HepG2 (cell line): Measurements from ENCODE around the gene SMARCB1. TPM values are rescaled to one million over a fixed set of nuclear protein-coding genes. Genes with fewer than 3 reads are reported as not detected.

Experiments used
- ATF4 ChIP-seq, 2 experiments: fragments of 450-650 bp in 1 of 2; sonication (generic) in 1 of 2; formaldehyde crosslinking; IDR thresholded peaks; 2 replicates each; pipeline versions ENCODE4 v1.5.0 to v1.8.0; 2020 to 2022; ENCODE audit warnings: mild to moderate bottlenecking in 1 of 2, missing genetic modification reagents in 1 of 2
- JUNB ChIP-seq: sonication (generic); formaldehyde crosslinking; IDR thresholded peaks from 2 replicates; pipeline ENCODE4 v1.8.0; 2022; ENCODE audit warnings: missing genetic modification reagents, mild to moderate bottlenecking, borderline replicate concordance
- KLF6 ChIP-seq: IDR thresholded peaks from 2 replicates; pipeline ENCODE4 v1.8.0; 2016; ENCODE audit warnings: missing biosample characterization, missing genetic modification reagents
- MED13 ChIP-seq: sonication (generic); formaldehyde crosslinking; IDR thresholded peaks from 2 replicates; pipeline ENCODE4 v1.5.0; 2020; ENCODE audit warnings: missing genetic modification reagents
- REL ChIP-seq: sonication (generic); formaldehyde crosslinking; conservative IDR thresholded peaks from 2 replicates; pipeline ENCODE4 v1.8.0; 2022; ENCODE audit warnings: mild to moderate bottlenecking, missing genetic modification reagents, moderate library complexity
- TEAD2 ChIP-seq: sonication (generic); formaldehyde crosslinking; IDR thresholded peaks from 2 replicates; pipeline ENCODE4 v1.9.0; 2021; ENCODE audit warnings: missing genetic modification reagents
- ZBTB40 ChIP-seq, 2 experiments: fragments of 450-650 bp in 1 of 2; sonication (generic) in 1 of 2; formaldehyde crosslinking in 1 of 2; IDR thresholded peaks; 2 replicates each; pipeline versions ENCODE4 v1.6.1 to v1.8.0; 2016 to 2022; ENCODE audit warnings: antibody characterized with exemption in 1 of 2, mild to moderate bottlenecking in 1 of 2, missing genetic modification reagents in 1 of 2
- ZNF205 ChIP-seq: IDR thresholded peaks from 2 replicates; pipeline ENCODE4 v1.6.1; 2018; ENCODE audit warnings: missing biosample characterization, missing genetic modification reagents
- ZNF234 ChIP-seq: sonication (generic); formaldehyde crosslinking; conservative IDR thresholded peaks from 2 replicates; pipeline ENCODE4 v1.5.1; 2020; ENCODE audit warnings: mild to moderate bottlenecking, missing genetic modification reagents
- ZNF329 ChIP-seq: sonication (generic); formaldehyde crosslinking; IDR thresholded peaks from 2 replicates; pipeline ENCODE4 v1.9.0; 2021; ENCODE audit warnings: low read depth, mild to moderate bottlenecking, missing genetic modification reagents
- ZNF569 ChIP-seq: sonication (generic); formaldehyde crosslinking; IDR thresholded peaks from 2 replicates; pipeline ENCODE4 v1.5.0; 2020; ENCODE audit warnings: mild to moderate bottlenecking, missing genetic modification reagents, moderate library complexity, borderline replicate concordance
- ZNF589 ChIP-seq: sonication (generic); formaldehyde crosslinking; conservative IDR thresholded peaks from 2 replicates; pipeline ENCODE4 v1.8.0; 2022; ENCODE audit warnings: mild to moderate bottlenecking, moderate library complexity, missing genetic modification reagents
- ZNF687 ChIP-seq: sonication (generic); formaldehyde crosslinking; IDR thresholded peaks from 2 replicates; pipeline ENCODE4 v1.5.1; 2020; ENCODE audit warnings: mild to moderate bottlenecking, missing genetic modification reagents, moderate library complexity
- polyA plus RNA-seq, 8 experiments: library from polyadenylated mRNA; depleted of rRNA in 3 of 8; stranded (reverse) in 7 of 8; unstranded in 1 of 8; fragments of >200 nt; fragmentation: Illumina TruSeq in 4 of 8; extraction: Trizol in 4 of 8; gene quantifications; 2 replicates each; pipeline versions ENCODE4 v1.2.1 to v1.2.3, GENCODE V29; 2011 to 2016; ENCODE audit warnings: low read depth in 4 of 8, missing spikeins in 1 of 8, mixed read lengths in 1 of 8; ENCODE audit not compliant: insufficient read depth in 1 of 8
- total RNA-seq, 5 experiments: library from RNA; depleted of rRNA; stranded (reverse); fragments of >200 nt; fragmentation: Illumina TruSeq; extraction: Trizol; gene quantifications; 2 replicates each; pipeline ENCODE4 v1.2.3, GENCODE V29; 2016; ENCODE audit warnings: low read depth in 1 of 5

SMARCB1 gene
- total and polyA plus RNA-seq, 2 of the 13 experiments (the other 11 are each of a cell fraction or from before 2014, with no cell fraction given): 74.0 to 166 TPM

GRCh38 chr22:23764899-23765881 is 21.6 kb upstream of the SMARCB1 start (continued):
- TF ChIP-seq ZNF234 (CRISPR knock-in tag): no peak
- TF ChIP-seq MED13: no peak
- no peak for TF ChIP-seq ZNF569 (CRISPR knock-in tag)
- TF ChIP-seq REL: no peak
- TF ChIP-seq KLF6 (CRISPR knock-in tag): peak; percentile 85
- no peak for TF ChIP-seq TEAD2 (CRISPR knock-in tag)
- TF ChIP-seq ATF4 (CRISPR knock-in tag; IDR thresholded peaks at IDR 0.05): peak; percentile 53 to 100; a peak in 3 of 4 replicates
- TF ChIP-seq ZBTB40 (IDR thresholded peaks at IDR 0.05): no peak
- no peak for TF ChIP-seq ZBTB40 (CRISPR knock-in tag; IDR thresholded peaks at IDR 0.05)
- TF ChIP-seq JUNB (CRISPR knock-in tag): no peak
- no peak for TF ChIP-seq ZNF589
- no peak for TF ChIP-seq ZNF687 (CRISPR knock-in tag)
- TF ChIP-seq ZNF205: no peak
- no peak for TF ChIP-seq ZNF329
